NB4 (cell line): ENCODE measurements around the gene CMYA5.

Experiments
- DNase-seq: peaks from one replicate; pipeline ENCODE4 v3.0.0; 2010; ENCODE audit warnings: low read depth
- H3K4me3 ChIP-seq: one replicate; pipeline ENCODE4 v1.5.1; 2011; ENCODE audit warnings: mild to moderate bottlenecking, low read depth, low read length, moderate library complexity
- CTCF ChIP-seq: IDR thresholded peaks from one replicate; pipeline ENCODE4 v1.5.1; 2012; ENCODE audit warnings: low read depth, low read length
- MYC ChIP-seq: IDR thresholded peaks from 2 replicates; pipeline ENCODE4 v1.6.1; 2011; ENCODE audit warnings: low read depth, low read length
- POLR2A ChIP-seq: IDR thresholded peaks from 2 replicates; pipeline ENCODE4 v1.6.1; 2011; ENCODE audit warnings: mild to moderate bottlenecking; ENCODE audit not compliant: insufficient read length; ENCODE audit errors: extremely low read depth
- TF ChIP-seq, protein P1 (sequence below): IDR thresholded peaks from 2 replicates; pipeline ENCODE4 v1.6.1; 2011; ENCODE audit warnings: low read depth, low read length

The CMYA5 gene

DNA sequence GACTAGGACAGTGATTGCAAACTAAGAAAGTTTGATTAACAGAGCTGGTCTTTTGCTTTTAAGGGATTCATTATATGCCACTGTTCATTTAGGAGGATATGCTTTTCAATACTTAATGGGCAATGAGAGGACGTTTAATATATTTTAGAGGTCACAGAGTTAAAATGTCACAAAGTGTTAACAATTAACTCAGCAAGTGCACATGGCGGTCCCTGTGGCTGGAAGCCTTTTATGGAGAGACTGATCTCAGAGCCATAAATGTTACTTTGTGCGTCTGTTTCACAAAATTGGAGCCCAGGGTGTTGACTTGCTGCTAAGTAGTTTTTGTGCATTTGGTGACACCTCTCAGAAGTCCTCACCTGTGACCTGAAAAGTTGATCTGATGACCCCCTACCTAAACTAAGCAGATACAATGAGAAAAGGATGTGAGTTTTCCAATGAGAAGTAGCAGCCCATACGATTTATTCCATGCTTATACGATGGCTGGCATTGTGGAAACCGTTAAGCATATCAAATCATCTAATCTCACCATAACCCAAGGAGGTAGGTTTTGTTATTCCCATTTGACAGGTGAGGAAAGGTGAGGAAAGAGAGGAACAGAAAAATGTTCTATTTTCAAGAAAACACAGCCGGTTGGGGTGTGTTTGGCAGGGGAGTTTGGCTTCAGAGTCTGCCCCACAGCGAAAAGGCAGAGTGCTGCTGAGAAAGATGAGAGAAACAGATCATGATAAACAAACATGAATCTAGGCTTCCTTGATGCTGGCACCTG is 64.4 kb downstream of the CMYA5 start:
- H3K4me3 ChIP-seq, result no peak overlapping the region
- no peak for DNase-seq
- no peak for TF ChIP-seq MYC
- no peak for TF ChIP-seq CTCF
- TF ChIP-seq, protein P1, sequence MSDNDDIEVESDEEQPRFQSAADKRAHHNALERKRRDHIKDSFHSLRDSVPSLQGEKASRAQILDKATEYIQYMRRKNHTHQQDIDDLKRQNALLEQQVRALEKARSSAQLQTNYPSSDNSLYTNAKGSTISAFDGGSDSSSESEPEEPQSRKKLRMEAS, result no peak
- TF ChIP-seq POLR2A, result no peak

DNA sequence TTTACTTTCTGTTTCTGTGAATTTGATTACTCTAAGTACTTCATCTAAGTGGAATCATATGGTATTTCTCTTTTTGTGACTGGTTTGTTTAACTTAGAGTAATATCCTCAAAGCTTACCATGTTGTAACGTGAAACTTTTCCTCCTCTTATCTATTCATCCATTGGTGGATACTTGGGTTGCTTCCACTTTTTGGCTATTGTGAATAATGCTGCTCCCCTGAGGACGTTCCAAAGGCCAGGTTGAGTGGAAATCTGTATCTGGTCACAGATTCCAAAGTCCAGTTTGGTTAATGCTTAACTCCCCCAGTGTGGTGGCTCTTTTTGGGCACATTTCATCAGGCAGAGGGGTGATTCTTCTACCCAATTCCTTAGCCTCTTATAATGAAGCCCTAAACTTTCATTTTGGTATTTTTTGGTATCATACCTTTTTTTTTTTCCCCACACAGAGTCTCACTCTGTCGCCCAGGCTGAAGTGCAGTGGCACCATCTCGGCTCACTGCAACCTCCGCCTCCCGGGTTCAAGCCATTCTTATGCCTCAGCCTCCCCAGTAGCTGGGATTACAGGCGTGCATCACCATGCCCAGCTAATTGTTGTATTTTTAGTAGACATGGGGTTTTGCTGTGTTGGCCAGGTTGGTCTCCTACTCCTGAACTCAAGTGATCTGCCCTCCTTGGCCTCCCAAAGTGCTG is 65.4 kb downstream of the CMYA5 start:
- TF ChIP-seq POLR2A (no peak), CTCF (no peak), MYC (no peak)
- TF ChIP-seq, protein P1, result no peak

DNA sequence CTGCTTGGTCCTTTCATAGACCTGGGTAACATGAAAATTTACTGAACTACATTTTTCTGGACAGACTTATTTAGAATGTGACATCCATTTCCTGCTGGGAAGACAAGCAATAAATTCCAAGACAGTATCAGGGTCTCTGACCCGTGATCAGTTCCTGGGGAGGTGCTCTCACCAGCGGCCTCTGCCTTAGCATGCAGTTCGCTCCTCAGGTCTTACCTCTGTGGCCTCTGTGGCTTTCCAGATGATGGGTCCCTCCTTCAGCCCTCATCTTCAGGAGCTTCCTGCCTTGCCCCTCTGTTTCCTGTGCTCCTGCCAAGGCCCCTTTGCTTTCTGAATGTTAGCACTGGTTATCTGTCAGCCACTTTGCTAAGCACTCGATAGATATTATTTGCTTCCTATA is 66.4 kb downstream of the CMYA5 start:
- TF ChIP-seq POLR2A, result no peak
- TF ChIP-seq, protein P1, result no peak
- no peak for TF ChIP-seq CTCF
- no peak for TF ChIP-seq MYC
- DNase-seq, result no peak
- no peak overlapping the region for H3K4me3 ChIP-seq

More for the DNA sequence above, 65.4 kb downstream of the CMYA5 start:
- no peak for DNase-seq
- H3K4me3 ChIP-seq, result no peak overlapping the region

DNA sequence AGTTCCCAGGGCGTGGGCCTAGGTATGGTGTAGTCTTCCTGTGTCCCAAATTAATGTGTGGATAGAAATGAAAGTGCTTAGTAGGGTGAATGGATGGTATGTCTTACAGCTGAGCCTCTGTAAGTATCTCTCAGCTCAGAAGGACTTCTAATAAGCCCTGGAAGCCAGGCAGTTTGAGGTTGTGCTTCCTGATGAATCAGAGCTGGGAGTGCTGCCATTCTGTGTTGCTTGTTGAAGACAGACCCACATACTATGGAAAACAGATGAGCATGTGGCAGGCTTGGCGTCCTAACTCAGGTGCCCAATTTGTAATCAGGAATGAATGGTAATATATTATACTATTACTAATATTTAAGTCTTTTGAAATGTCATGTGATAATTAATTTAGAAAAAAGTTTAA is 69.8 kb downstream of the CMYA5 start:
- no peak overlapping the region for H3K4me3 ChIP-seq
- no peak for DNase-seq
- TF ChIP-seq, protein P1, result no peak
- TF ChIP-seq MYC, result no peak
- TF ChIP-seq POLR2A, result no peak
- TF ChIP-seq CTCF, result no peak

DNA sequence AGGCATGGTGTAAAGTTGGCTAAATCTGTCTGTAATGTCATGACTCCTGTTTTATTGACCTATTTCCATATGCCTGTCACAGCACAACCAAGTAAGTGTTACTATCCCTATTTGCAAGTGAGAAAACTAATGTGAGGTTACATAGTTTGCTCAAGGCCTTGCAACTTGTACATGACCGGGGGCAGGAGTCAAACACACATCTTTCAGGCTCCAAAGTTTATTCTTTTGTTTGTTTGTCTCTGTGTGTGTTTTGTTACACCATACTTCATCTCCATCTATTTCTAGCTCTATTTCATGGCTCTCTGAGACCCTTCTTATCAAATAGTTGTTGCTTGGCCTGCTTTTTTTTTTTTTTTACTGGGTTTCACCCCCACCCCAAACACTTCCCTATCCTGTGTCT is 70.2 kb downstream of the CMYA5 start:
- no peak for DNase-seq
- TF ChIP-seq CTCF, result no peak
- TF ChIP-seq POLR2A, result no peak
- TF ChIP-seq, protein P1, result no peak
- TF ChIP-seq MYC, result no peak
- no peak overlapping the region for H3K4me3 ChIP-seq
